ENCODE results near the gene KLHL25.

Gene KLHL25

GRCh38 chr15:85839643-85840042, 44.9 kb upstream of the KLHL25 start:
- Histone ChIP-seq H3K4me2 (ENCODE audit: insufficient read depth, low read length) (no peak overlapping the region), H3K27me3 (ENCODE audit: insufficient read depth, low read length, poor library complexity) (no peaks in the 10 kb centered on the region), H4K20me1 (ENCODE audit: insufficient read depth, low read length) (no peaks in the 10 kb centered on the region), H2AFZ (ENCODE audit: low read depth, low read length) (no peak overlapping the region), H3K4me3 (ENCODE audit: low read depth in 1 of 2, low read length in 2 of 2) (no peak overlapping the region), H3K27ac (ENCODE audit: low read length) (no peak overlapping the region), H3K9me3 (ENCODE audit: insufficient read depth, low read length, severe bottlenecking) (no peaks in the 10 kb centered on the region), H3K9ac (ENCODE audit: low read depth, low read length) (no peak overlapping the region), H3K4me1 (ENCODE audit: insufficient read depth, low read length) (peaks cover 9% of the 10 kb centered on the region; the same call in 1 of the 2 replicates), H3K79me2 (ENCODE audit: insufficient read depth, low read length) (no peaks in the 10 kb centered on the region), H3K36me3 (ENCODE audit: insufficient read depth, low read length) (no peaks in the 10 kb centered on the region)
- DNase-seq (no peak), ATAC-seq (ENCODE audit: insufficient read depth, low read depth) (no peak)
- TF ChIP-seq, protein P1, sequence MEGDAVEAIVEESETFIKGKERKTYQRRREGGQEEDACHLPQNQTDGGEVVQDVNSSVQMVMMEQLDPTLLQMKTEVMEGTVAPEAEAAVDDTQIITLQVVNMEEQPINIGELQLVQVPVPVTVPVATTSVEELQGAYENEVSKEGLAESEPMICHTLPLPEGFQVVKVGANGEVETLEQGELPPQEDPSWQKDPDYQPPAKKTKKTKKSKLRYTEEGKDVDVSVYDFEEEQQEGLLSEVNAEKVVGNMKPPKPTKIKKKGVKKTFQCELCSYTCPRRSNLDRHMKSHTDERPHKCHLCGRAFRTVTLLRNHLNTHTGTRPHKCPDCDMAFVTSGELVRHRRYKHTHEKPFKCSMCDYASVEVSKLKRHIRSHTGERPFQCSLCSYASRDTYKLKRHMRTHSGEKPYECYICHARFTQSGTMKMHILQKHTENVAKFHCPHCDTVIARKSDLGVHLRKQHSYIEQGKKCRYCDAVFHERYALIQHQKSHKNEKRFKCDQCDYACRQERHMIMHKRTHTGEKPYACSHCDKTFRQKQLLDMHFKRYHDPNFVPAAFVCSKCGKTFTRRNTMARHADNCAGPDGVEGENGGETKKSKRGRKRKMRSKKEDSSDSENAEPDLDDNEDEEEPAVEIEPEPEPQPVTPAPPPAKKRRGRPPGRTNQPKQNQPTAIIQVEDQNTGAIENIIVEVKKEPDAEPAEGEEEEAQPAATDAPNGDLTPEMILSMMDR (IDR thresholded peaks at IDR 0.05; ENCODE audit: borderline replicate concordance, extremely low read depth, low read length, poor library complexity, severe bottlenecking) = no peak
- no peak for TF ChIP-seq EZH2 (IDR thresholded peaks at IDR 0.05; ENCODE audit: borderline replicate concordance, low read depth, low read length, severe bottlenecking)

- Histone ChIP-seq H4K20me1 (ENCODE audit: insufficient read depth, low read length) (no peaks in the 10 kb centered on the region), H3K4me2 (ENCODE audit: insufficient read depth, low read length) (no peak overlapping the region), H3K4me1 (ENCODE audit: insufficient read depth, low read length) (peaks cover 9% of the 10 kb centered on the region; the same call in 1 of the 2 replicates), H3K9me3 (ENCODE audit: insufficient read depth, low read length, severe bottlenecking) (no peaks in the 10 kb centered on the region), H3K9ac (ENCODE audit: low read depth, low read length) (no peak overlapping the region), H3K4me3 (ENCODE audit: low read depth in 1 of 2, low read length in 2 of 2) (no peak overlapping the region), H3K27me3 (ENCODE audit: insufficient read depth, low read length, poor library complexity) (no peaks in the 10 kb centered on the region), H3K36me3 (ENCODE audit: insufficient read depth, low read length) (no peaks in the 10 kb centered on the region), H3K27ac (ENCODE audit: low read length) (no peak overlapping the region), H2AFZ (ENCODE audit: low read depth, low read length) (no peak overlapping the region), H3K79me2 (ENCODE audit: insufficient read depth, low read length) (no peaks in the 10 kb centered on the region)
- TF ChIP-seq, protein P1 (IDR thresholded peaks at IDR 0.05; ENCODE audit: borderline replicate concordance, extremely low read depth, low read length, poor library complexity, severe bottlenecking) = no peak
- TF ChIP-seq EZH2 (IDR thresholded peaks at IDR 0.05; ENCODE audit: borderline replicate concordance, low read depth, low read length, severe bottlenecking) = no peak
- DNase-seq (no peak), ATAC-seq (ENCODE audit: insufficient read depth, low read depth) (no peak)
These were observed 43.9 kb upstream of the KLHL25 start for GRCh38 chr15:85838655-85839054.

GRCh38 chr15:85837881-85838280, 43.2 kb upstream of the KLHL25 start:
- Histone ChIP-seq H2AFZ (ENCODE audit: low read depth, low read length) (no peak overlapping the region), H3K27ac (ENCODE audit: low read length) (no peak overlapping the region)

More at GRCh38 chr15:85837881-85838280, 43.2 kb upstream of the KLHL25 start:
- Histone ChIP-seq H3K9ac (ENCODE audit: low read depth, low read length) (no peak overlapping the region), H3K9me3 (ENCODE audit: insufficient read depth, low read length, severe bottlenecking) (no peaks in the 10 kb centered on the region), H3K4me1 (ENCODE audit: insufficient read depth, low read length) (peaks cover 9% of the 10 kb centered on the region; the same call in 1 of the 2 replicates), H3K4me3 (ENCODE audit: low read depth in 1 of 2, low read length in 2 of 2) (no peak overlapping the region), H3K36me3 (ENCODE audit: insufficient read depth, low read length) (no peaks in the 10 kb centered on the region), H4K20me1 (ENCODE audit: insufficient read depth, low read length) (no peaks in the 10 kb centered on the region), H3K27me3 (ENCODE audit: insufficient read depth, low read length, poor library complexity) (no peaks in the 10 kb centered on the region), H3K4me2 (ENCODE audit: insufficient read depth, low read length) (no peak overlapping the region), H3K79me2 (ENCODE audit: insufficient read depth, low read length) (no peaks in the 10 kb centered on the region)
- no peak for TF ChIP-seq EZH2 (IDR thresholded peaks at IDR 0.05; ENCODE audit: borderline replicate concordance, low read depth, low read length, severe bottlenecking)
- TF ChIP-seq, protein P1 (IDR thresholded peaks at IDR 0.05; ENCODE audit: borderline replicate concordance, extremely low read depth, low read length, poor library complexity, severe bottlenecking) = no peak
- DNase-seq (no peak), ATAC-seq (ENCODE audit: insufficient read depth, low read depth) (no peak)
